Mesendoderm (in vitro differentiated cells): Measurements from ENCODE around the gene TNS3.

Experiments
- DNase-seq: peaks from one replicate; pipeline ENCODE4 v3.0.0; 2013
- H2AK5ac ChIP-seq: 2 replicates; pipeline ENCODE4 v1.6.1; 2013; ENCODE audit warnings: low read length, inconsistent platforms
- H2BK120ac ChIP-seq: 2 replicates; pipeline ENCODE4 v1.6.1; 2013; ENCODE audit warnings: low read depth, mild to moderate bottlenecking, low read length, moderate library complexity, mixed read lengths
- H2BK15ac ChIP-seq: replicated peaks from 2 replicates; pipeline ENCODE4 v1.6.1; 2013; ENCODE audit warnings: low read depth, mild to moderate bottlenecking, moderate library complexity
- H2BK5ac ChIP-seq: 2 replicates; pipeline ENCODE4 v1.6.1; 2013; ENCODE audit warnings: low read length, inconsistent platforms
- H3K18ac ChIP-seq: 2 replicates; pipeline ENCODE4 v1.6.1; 2013; ENCODE audit warnings: mild to moderate bottlenecking, low read length, mixed read lengths
- H3K23ac ChIP-seq: one replicate; pipeline ENCODE4 v1.6.1; 2013; ENCODE audit warnings: low read length
- H3K27ac ChIP-seq: 2 replicates; pipeline ENCODE4 v1.5.1; 2013; ENCODE audit warnings: low read depth, mild to moderate bottlenecking, inconsistent platforms, low read length, moderate library complexity
- H3K27me3 ChIP-seq: 2 replicates; pipeline ENCODE4 v1.6.1; 2013; ENCODE audit warnings: low read length, control low read depth, mild to moderate bottlenecking, inconsistent platforms; ENCODE audit not compliant: insufficient read depth, poor library complexity
- H3K36me3 ChIP-seq: 2 replicates; pipeline ENCODE4 v1.6.1; 2013; ENCODE audit warnings: low read length, inconsistent platforms; ENCODE audit not compliant: control insufficient read depth, insufficient read depth
- H3K4ac ChIP-seq: one replicate; pipeline ENCODE4 v1.6.1; 2013; ENCODE audit warnings: low read depth, mild to moderate bottlenecking, low read length, moderate library complexity
- H3K4me1 ChIP-seq: 2 replicates; pipeline ENCODE4 v1.6.1; 2013; ENCODE audit warnings: low read depth, low read length, inconsistent platforms; ENCODE audit not compliant: control insufficient read depth
- H3K4me2 ChIP-seq: 2 replicates; pipeline ENCODE4 v1.6.1; 2013; ENCODE audit warnings: low read length
- H3K4me3 ChIP-seq: 2 replicates; pipeline ENCODE4 v1.5.1; 2013; ENCODE audit warnings: mild to moderate bottlenecking, low read length
- H3K56ac ChIP-seq: one replicate; pipeline ENCODE4 v1.6.1; 2013; ENCODE audit warnings: low read length
- H3K79me1 ChIP-seq: 2 replicates; pipeline ENCODE4 v1.6.1; 2013; ENCODE audit warnings: low read length, inconsistent platforms
- H3K79me2 ChIP-seq: 2 replicates; pipeline ENCODE4 v1.6.1; 2013; ENCODE audit warnings: mild to moderate bottlenecking, low read length; ENCODE audit not compliant: control insufficient read depth, insufficient read depth
- H3K9ac ChIP-seq: 2 replicates; pipeline ENCODE4 v1.6.1; 2013; ENCODE audit warnings: low read length, inconsistent platforms
- H4K5ac ChIP-seq: one replicate; pipeline ENCODE4 v1.6.1; 2013; ENCODE audit warnings: low read length
- H4K8ac ChIP-seq: one replicate; pipeline ENCODE4 v1.6.1; 2013; ENCODE audit warnings: low read depth, mild to moderate bottlenecking, control low read depth, low read length, moderate library complexity
- WGBS: extraction: QIAGEN DNeasy Blood & Tissue Kit; methylation state at CpG from one replicate; pipeline ENCODE4 v1.1.7; 2013; ENCODE audit warnings: low lambda C conversion rate, missing lambda C conversion rate; ENCODE audit not compliant: insufficient coverage; ENCODE audit errors: extremely low coverage; 5-methylcytosine and 5-hydroxymethylcytosine counted together

TNS3 gene

DNA sequence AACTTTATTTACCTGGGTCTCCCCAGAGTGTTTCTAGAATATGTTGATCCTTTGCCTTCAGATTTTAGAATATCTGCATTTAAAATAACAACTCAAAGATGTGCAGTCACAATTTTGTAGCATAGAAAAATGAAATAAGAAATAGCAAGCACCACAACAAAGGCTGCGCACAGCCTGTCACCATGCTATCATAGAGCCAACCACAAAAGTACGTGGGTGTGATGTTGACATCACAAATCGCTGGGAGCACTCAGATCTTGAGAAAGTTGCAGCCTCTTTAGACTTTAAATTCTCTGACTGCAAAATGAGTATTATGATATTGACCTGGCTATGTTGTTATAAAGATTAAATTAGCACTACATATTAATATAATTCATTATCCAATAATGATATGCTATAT lies 177.9 kb downstream of the TNS3 start:
- no peak overlapping the region for H2BK15ac ChIP-seq
- no peak overlapping the region for H3K4me2 ChIP-seq
- H3K27ac ChIP-seq = no peak overlapping the region
- H3K9ac ChIP-seq = no peak overlapping the region
- no peak overlapping the region for H3K18ac ChIP-seq
- WGBS = no CpG with 5 or more reads among the region's 3 CpGs
- H3K79me1 ChIP-seq = no peaks in the 10 kb centered on the region
- H3K79me2 ChIP-seq = no peaks in the 10 kb centered on the region
- no peak overlapping the region for H3K4me3 ChIP-seq
- H3K23ac ChIP-seq = no peak overlapping the region
- H3K36me3 ChIP-seq = no peaks in the 10 kb centered on the region
- no peak overlapping the region for H2BK120ac ChIP-seq
- H3K56ac ChIP-seq = no peak overlapping the region
- no peak overlapping the region for H2AK5ac ChIP-seq
- no peak overlapping the region for H4K5ac ChIP-seq
- DNase-seq = no peak
- no peak overlapping the region for H3K4ac ChIP-seq
- no peaks in the 10 kb centered on the region for H3K27me3 ChIP-seq
- H3K4me1 ChIP-seq = no peaks in the 10 kb centered on the region
- H4K8ac ChIP-seq = no peak overlapping the region
- H2BK5ac ChIP-seq = no peak overlapping the region

GRCh38 chr7:47402941-47403866 lies 178.7 kb downstream of the TNS3 start:
- Histone ChIP-seq H3K27me3 (no peaks in the 10 kb centered on the region), H3K23ac (no peak overlapping the region), H3K4me3 (no peak overlapping the region), H3K4me2 (no peak overlapping the region), H3K36me3 (no peaks in the 10 kb centered on the region), H3K79me2 (no peaks in the 10 kb centered on the region), H2BK15ac (no peak overlapping the region), H2BK5ac (no peak overlapping the region), H3K9ac (no peak overlapping the region), H4K5ac (no peak overlapping the region), H2BK120ac (no peak overlapping the region), H3K18ac (no peak overlapping the region), H2AK5ac (no peak overlapping the region), H3K4ac (no peak overlapping the region), H3K27ac (no peak overlapping the region), H3K4me1 (no peaks in the 10 kb centered on the region), H4K8ac (no peak overlapping the region), H3K79me1 (no peaks in the 10 kb centered on the region), H3K56ac (peak overlapping the region; percentile 42)
- DNase-seq = peak; percentile 21
- WGBS = no CpG with 5 or more reads among the region's 15 CpGs

- no peak overlapping the region for H2BK5ac ChIP-seq
- no peak overlapping the region for H2BK120ac ChIP-seq
- no peak overlapping the region for H4K8ac ChIP-seq
- H3K4me2 ChIP-seq = no peak overlapping the region
- H3K79me1 ChIP-seq = no peaks in the 10 kb centered on the region
- no peak for DNase-seq
- no peak overlapping the region for H4K5ac ChIP-seq
- H3K79me2 ChIP-seq = no peaks in the 10 kb centered on the region
- no peak overlapping the region for H3K18ac ChIP-seq
- H2BK15ac ChIP-seq = no peak overlapping the region
- H3K27ac ChIP-seq = no peak overlapping the region
- no peaks in the 10 kb centered on the region for H3K4me1 ChIP-seq
- no peaks in the 10 kb centered on the region for H3K27me3 ChIP-seq
- no peak overlapping the region for H3K4ac ChIP-seq
- H3K4me3 ChIP-seq = no peak overlapping the region
- H3K56ac ChIP-seq = no peak overlapping the region
- no peak overlapping the region for H2AK5ac ChIP-seq
- no peak overlapping the region for H3K23ac ChIP-seq
- H3K36me3 ChIP-seq = no peaks in the 10 kb centered on the region
- WGBS = no CpG with 5 or more reads among the region's 17 CpGs
- H3K9ac ChIP-seq = no peak overlapping the region
These were observed 180.0 kb downstream of the TNS3 start for GRCh38 chr7:47401611-47402570.

GRCh38 chr7:47400741-47401206 lies 181.1 kb downstream of the TNS3 start:
- Histone ChIP-seq H3K79me2 (no peaks in the 10 kb centered on the region), H2BK5ac (no peak overlapping the region), H3K56ac (peak overlapping the region; percentile 15), H4K8ac (no peak overlapping the region), H3K27me3 (no peaks in the 10 kb centered on the region), H2BK120ac (no peak overlapping the region), H2BK15ac (no peak overlapping the region), H3K4me1 (no peaks in the 10 kb centered on the region), H3K9ac (no peak overlapping the region), H3K18ac (no peak overlapping the region), H3K27ac (no peak overlapping the region), H3K4me2 (no peak overlapping the region), H3K79me1 (no peaks in the 10 kb centered on the region), H3K4me3 (no peak overlapping the region), H3K4ac (no peak overlapping the region), H3K23ac (no peak overlapping the region), H2AK5ac (no peak overlapping the region), H4K5ac (no peak overlapping the region), H3K36me3 (no peaks in the 10 kb centered on the region)
- no CpG with 5 or more reads among the region's 21 CpGs for WGBS
- no peak for DNase-seq

DNA sequence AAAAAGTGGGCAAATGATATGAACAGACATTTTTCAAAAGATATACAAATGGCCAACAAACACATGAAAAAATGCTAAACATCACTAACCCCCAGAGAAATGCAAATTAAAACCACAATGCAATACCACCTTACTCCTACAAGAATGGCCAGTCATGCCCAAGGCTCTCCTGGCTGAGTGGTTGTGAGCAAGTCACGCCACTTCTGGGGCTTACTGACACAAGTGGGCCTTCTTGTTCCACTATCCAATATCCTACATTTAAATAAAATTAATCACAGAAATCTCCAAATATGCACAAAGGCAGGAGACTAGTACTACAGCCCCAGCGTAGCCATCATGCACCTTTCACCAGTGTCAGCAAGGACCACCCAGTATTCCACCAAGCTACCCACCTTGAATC lies 181.9 kb downstream of the TNS3 start:
- Histone ChIP-seq H3K4ac (no peak overlapping the region), H2BK15ac (no peak overlapping the region), H3K23ac (no peak overlapping the region), H2AK5ac (no peak overlapping the region), H3K4me2 (no peak overlapping the region), H3K4me3 (no peak overlapping the region), H3K4me1 (no peaks in the 10 kb centered on the region), H3K79me2 (no peaks in the 10 kb centered on the region), H3K18ac (no peak overlapping the region), H3K56ac (no peak overlapping the region), H3K27me3 (no peaks in the 10 kb centered on the region), H3K27ac (no peak overlapping the region), H3K9ac (no peak overlapping the region), H2BK120ac (no peak overlapping the region), H2BK5ac (no peak overlapping the region), H4K5ac (no peak overlapping the region), H4K8ac (no peak overlapping the region), H3K36me3 (no peaks in the 10 kb centered on the region), H3K79me1 (no peaks in the 10 kb centered on the region)
- DNase-seq = no peak
- no CpG with 5 or more reads among the region's 2 CpGs for WGBS
